GM13976 (cell line): ENCODE results near the gene POLR2H.

ENCODE experiments used
- DNase-seq: peaks from one replicate; pipeline ENCODE4 v3.0.0; 2012; ENCODE audit warnings: low spot score
- in situ Hi-C: fragments of 300-500 bp; cut with MboI; formaldehyde crosslinking; loops from one replicate; pipeline ENCODE4 v1.12.0; 2022; ENCODE audit warnings: low sequenced_read_pairs, mixed read lengths, inconsistent platforms; ENCODE audit not compliant: unreplicated experiment
- TF ChIP-seq, protein P1 (sequence below): IDR thresholded peaks from 2 replicates; pipeline ENCODE4 v1.5.1; 2012; ENCODE audit warnings: borderline replicate concordance, mild to moderate bottlenecking; ENCODE audit not compliant: insufficient read depth; ENCODE audit errors: extremely low read depth, missing control alignments, control extremely low read depth

POLR2H gene

DNA sequence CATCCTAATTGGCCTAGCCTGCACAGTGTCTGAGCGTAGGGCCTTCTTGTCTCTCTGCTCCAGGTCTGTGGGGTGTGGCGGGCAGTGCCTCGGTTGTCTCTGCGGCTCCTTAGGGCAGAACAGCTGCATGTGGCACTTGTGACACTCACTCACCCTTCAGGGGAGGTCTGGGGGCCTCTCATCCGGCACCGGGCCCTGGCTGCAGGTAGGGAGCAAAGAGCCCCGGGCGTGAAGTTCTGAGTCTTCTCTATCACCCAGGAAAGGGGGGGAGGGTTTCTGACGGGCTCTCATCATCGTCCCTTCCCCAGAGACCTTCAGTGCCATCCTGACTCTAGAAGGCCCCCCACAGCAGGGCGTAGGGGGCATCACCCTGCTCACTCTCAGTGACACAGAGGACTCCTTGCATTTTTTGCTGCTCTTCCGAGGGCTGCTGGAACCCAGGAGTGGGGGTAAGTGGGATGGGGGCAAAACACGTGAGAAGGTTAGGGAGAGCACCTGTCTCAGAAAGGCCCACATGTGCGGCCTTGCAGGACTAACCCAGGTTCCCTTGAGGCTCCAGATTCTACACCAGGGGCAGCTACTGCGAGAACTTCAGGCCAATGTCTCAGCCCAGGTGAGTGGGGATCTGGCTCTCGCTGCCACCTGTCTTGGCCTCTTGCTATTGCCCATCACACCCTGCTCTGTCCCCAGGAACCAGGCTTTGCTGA is 21.0 kb downstream of the POLR2H start:
- in situ Hi-C loops, result no loop called here
- TF ChIP-seq, protein P1, sequence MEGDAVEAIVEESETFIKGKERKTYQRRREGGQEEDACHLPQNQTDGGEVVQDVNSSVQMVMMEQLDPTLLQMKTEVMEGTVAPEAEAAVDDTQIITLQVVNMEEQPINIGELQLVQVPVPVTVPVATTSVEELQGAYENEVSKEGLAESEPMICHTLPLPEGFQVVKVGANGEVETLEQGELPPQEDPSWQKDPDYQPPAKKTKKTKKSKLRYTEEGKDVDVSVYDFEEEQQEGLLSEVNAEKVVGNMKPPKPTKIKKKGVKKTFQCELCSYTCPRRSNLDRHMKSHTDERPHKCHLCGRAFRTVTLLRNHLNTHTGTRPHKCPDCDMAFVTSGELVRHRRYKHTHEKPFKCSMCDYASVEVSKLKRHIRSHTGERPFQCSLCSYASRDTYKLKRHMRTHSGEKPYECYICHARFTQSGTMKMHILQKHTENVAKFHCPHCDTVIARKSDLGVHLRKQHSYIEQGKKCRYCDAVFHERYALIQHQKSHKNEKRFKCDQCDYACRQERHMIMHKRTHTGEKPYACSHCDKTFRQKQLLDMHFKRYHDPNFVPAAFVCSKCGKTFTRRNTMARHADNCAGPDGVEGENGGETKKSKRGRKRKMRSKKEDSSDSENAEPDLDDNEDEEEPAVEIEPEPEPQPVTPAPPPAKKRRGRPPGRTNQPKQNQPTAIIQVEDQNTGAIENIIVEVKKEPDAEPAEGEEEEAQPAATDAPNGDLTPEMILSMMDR, result no peak

DNA sequence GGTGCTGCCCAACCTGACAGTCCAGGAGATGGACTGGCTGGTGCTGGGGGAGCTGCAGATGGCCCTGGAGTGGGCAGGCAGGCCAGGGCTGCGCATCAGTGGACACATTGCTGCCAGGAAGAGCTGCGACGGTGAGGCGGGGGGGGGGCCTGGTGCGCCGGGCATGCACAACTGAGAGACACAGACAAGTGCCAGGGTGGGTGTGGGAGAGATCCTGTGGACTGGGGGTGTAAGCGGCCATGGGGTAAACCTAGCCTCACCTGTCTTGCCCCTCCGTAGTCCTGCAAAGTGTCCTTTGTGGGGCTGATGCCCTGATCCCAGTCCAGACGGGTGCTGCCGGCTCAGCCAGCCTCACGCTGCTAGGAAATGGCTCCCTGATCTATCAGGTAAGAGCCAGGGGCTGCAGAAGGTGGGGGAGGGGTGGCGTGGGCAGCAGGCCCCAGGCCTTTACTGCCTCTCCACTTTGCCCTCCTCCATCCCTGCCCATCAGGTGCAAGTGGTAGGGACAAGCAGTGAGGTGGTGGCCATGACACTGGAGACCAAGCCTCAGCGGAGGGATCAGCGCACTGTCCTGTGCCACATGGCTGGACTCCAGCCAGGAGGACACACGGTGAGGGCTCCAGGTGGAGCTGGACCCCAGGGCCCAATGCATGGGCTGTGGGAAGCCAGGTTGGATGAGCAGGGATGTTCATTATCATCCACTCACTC is 21.7 kb downstream of the POLR2H start:
- DNase-seq, result no peak
- TF ChIP-seq, protein P1, result no peak
- in situ Hi-C loops, result no loop called here

More for the DNA sequence above, 21.0 kb downstream of the POLR2H start:
- DNase-seq, result peak; percentile 38

DNA sequence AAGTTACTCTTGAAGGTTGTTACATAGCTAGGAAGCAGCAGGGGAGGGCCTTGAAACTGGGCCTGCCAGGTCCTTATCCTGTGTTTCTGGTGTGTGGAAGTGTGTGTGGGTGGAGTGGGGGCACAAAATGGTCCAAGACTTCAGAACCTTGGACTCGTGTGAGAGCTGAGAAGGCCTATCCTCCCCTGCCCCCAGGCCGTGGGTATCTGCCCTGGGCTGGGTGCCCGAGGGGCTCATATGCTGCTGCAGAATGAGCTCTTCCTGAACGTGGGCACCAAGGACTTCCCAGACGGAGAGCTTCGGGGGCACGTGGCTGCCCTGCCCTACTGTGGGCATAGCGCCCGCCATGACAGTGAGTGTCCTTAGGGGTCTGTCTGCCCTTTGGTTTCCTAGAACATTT is 22.8 kb downstream of the POLR2H start:
- in situ Hi-C loops, result no loop called here
- TF ChIP-seq, protein P1, result no peak
- DNase-seq, result no peak

DNA sequence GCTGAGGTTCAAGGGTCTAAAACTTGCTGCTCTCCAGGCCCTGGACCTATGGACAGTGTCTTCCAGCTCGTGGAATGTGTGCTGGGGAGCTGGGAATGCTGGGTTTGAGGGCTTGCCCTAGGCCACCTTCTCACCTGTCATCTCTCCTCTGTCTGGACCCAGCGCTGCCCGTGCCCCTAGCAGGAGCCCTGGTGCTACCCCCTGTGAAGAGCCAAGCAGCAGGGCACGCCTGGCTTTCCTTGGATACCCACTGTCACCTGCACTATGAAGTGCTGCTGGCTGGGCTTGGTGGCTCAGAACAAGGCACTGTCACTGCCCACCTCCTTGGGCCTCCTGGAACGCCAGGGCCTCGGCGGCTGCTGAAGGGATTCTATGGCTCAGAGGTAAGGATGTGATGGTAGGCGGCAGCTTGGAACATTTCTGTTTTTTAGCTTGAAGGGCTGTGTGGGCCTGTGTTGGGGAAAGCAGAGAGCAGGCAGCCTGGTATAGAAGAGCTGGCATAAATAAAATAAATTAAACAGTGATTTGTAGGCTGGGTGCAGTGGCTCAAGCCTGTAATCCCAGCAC is 23.4 kb downstream of the POLR2H start:
- DNase-seq, result no peak
- TF ChIP-seq, protein P1, result no peak
- in situ Hi-C loops, result no loop called here

DNA sequence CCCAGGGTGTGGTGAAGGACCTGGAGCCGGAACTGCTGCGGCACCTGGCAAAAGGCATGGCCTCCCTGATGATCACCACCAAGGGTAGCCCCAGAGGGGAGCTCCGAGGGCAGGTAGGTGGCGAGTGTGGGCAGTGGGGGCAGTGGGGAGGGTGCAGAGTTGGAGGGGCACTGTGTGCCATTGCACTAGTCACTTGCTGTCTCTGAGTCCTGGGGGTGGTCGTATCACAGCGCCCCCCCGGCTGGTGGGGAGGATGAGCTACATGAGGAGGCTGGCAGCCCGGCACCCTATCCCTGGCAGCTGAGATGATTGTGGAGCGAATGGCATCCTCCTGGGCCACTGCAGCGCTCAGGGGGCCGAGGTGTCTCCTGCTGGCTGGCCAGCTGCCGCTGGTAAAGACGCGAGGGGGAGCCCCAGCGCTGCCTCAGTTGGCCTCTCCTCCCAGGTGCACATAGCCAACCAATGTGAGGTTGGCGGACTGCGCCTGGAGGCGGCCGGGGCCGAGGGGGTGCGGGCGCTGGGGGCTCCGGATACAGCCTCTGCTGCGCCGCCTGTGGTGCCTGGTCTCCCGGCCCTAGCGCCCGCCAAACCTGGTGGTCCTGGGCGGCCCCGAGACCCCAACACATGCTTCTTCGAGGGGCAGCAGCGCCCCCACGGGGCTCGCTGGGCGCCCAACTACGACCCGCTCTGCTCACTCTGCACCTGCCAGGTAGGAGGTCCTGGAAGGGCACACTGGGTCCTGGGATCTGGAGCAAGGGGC is 24.7 kb downstream of the POLR2H start:
- in situ Hi-C loops, result no loop called here
- no peak for DNase-seq
- TF ChIP-seq, protein P1, result no peak

DNA sequence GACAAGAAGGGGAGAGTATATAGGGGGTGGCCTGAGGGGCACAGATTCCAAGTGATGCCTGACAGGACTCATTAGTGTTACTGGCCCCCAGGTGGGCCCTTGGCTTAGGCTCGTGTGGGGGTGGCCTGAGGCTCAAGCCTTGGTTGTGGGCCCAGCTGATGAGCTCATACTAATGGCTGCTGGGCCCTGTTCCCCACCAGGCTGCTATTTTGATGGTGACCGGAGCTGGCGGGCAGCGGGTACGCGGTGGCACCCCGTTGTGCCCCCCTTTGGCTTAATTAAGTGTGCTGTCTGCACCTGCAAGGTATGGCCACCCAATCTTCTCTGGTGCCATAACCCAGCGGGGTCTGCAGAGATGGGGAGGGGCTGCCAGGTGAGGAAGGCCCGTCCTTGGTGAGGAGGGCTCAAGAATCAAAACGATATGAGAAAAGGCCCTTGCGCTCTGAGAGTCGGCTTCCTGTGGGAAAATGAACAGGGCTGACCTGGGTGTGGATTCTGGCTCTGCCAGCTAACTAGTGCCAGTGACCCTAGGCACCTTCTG is 25.7 kb downstream of the POLR2H start:
- TF ChIP-seq, protein P1, result no peak
- DNase-seq, result no peak
- in situ Hi-C loops, result no loop called here
